HG02943 (cell line): ENCODE results near the gene PPFIA2.

ENCODE experiments used
- ATAC-seq: cut with Tn5 transposase; IDR thresholded peaks from one replicate; pipeline ENCODE4 v1.9.1; 2021; ENCODE audit warnings: mild to moderate bottlenecking, low read depth, moderate library complexity; ENCODE audit not compliant: unreplicated experiment

Gene PPFIA2

DNA sequence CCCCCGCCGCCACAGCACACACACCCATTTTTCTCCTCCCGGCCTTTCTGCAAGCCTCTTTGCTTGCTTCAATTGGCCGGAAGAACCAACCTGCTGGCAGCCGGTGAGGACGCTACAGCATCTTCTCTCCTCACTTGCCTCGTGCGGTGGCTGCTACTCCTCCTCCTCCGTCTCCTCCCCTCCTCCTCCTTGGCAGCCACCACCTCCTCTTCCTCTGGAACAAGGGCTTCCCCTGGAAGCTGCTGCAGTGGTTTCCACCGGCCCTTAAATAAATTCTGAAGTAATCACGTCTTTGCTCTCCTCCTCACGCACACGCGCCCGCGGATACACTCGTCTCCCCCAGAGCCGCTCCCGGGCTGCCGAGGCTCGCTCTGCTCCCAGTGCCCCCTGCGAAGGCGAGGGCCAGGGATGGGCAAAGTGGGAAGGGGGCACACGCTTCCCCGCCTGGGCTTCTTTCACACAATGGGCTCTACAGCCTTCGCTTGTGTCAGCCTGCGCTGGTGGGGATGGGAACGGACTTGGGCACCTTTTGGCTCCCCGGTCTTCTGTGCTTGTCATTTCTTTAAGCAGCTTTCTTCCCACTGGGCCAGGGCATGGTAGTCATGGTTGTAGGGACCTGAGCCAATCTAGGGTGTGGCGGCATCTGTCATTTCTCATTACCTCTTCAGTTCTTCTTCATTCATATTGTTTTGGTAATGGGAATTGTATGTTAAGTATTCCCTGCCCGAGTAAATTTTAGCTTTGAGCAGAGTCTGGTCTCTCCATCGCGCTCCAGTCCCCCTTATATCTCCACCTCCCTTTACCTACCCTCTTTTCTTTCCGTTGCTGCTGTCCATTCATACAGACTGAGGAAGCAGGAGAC is at the start of gene PPFIA2:
TSS of gene PPFIA2 (minus strand) at position 161 of the 862 bp plus-strand sequence.
- no peak for ATAC-seq

DNA sequence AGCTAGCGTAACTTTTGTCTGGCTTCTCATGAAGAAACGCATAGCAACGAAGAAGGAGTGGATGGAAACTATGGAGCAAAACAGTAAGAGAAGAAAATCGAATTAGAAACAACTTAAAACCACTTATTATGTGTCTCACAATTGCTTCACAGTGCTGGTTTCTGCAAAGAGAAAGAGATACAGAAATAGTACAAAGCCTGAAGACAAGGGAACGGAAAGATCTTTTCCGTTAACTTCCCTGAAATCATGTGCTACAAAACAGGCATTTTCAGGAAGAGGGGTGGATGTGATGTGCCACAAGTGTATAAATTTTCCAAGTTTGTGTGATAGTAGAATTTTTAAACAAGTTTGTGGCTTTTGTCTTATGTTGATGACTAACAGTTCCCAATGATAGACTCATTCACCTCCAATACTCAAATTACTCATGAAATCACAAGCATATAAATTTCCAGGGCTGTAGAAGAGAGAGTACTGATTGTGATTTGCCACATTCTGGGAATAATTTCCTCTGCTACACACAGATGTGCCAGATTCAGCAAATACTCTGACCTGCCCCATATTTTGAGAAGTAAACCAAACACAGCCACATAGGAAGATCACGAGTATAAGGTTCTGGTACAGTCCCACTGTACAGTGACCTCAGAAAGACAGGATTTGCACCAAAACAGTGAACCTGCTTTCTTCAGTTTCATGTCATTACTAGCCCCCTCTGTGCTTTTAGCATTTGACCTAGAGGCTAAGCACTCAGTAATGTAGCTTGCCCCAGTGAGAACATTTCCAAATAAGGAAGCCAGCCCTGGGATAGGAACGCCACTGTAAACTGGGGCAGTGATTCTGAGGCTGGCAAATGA is 41.4 kb upstream of the PPFIA2 start:
- no peak for ATAC-seq

GRCh38 chr12:81798294-81798693 is 39.1 kb upstream of the PPFIA2 start:
- no peak for ATAC-seq

DNA sequence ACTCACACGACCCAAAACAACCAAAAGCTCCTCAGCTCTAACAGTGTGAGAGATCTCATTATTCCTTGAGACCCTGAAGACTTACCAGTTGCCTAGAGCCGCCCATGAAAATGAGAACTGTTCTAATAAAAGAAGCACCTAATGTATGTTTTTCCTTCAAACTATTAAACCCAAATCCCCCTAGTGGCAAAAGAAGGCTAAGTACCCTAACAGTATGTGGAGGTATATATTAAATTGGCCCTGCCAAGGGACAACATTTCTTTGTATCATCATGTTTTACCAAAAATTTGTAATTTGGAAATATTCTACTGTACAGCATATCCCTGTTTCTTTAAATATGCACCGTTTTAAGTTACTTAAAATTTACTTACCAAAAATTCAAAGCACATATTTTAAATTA is 38.0 kb upstream of the PPFIA2 start:
- ATAC-seq = no peak

DNA sequence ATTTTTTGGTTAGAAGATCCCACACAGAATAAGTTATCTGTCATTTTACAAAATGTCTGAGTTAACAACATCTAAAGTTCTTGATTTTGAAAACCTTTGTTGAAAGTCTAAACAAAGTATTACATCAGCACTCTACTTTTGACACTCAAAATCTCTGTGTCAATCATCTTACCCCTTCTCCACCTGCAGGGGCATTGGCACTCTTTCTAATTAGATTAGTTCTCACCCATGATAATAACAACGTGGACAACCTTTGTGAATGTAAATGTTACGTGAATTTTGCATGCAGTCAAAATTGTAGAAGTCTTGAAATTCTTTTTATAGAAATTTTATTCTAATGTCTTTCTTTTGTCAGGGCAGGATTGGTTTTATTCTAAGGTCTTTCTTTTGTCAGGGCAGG is 33.5 kb upstream of the PPFIA2 start:
- no peak for ATAC-seq

- ATAC-seq = no peak
These were observed 20.1 kb upstream of the PPFIA2 start for GRCh38 chr12:81779216-81779615.

- ATAC-seq = no peak
These were observed 19.6 kb upstream of the PPFIA2 start for GRCh38 chr12:81778719-81779118.

DNA sequence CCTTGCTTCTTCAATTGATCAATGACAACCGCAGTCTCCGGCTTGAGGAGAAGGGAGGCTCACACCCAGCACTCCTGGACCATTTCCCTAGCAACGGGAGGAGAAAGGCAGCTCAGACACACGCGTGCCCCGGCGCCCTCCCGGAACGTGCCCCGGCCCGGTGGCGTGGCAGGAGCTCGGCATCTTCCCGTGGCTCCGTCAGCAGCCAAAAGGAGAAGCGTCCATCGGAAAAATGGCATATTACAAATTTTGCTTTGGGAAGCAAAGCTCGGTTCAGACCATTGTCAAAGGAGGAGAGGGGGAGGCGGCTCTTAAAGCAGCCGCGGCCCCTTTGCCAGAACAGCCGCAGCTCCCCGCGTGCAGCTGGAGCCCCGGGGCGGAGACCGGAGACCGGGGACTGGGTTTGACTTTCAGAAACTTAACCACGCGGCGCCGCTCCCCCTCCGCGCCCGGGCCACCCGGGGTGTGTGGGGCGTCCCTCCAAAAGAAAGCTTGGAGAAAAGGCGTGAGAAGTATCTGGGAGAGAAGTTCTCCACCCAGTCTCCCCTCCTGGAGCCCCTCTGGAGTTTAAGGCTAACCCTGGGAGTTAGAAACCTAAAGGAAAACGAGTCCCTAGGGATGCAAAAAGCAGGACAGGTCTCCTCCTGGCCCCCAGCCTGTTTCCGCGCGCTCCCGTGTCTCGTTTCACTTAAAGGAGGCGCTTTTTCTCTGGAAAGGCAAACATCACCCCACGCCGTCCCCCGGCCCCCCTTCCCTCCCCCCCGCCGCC is 545 bp downstream of the PPFIA2 start:
- ATAC-seq = no peak

DNA sequence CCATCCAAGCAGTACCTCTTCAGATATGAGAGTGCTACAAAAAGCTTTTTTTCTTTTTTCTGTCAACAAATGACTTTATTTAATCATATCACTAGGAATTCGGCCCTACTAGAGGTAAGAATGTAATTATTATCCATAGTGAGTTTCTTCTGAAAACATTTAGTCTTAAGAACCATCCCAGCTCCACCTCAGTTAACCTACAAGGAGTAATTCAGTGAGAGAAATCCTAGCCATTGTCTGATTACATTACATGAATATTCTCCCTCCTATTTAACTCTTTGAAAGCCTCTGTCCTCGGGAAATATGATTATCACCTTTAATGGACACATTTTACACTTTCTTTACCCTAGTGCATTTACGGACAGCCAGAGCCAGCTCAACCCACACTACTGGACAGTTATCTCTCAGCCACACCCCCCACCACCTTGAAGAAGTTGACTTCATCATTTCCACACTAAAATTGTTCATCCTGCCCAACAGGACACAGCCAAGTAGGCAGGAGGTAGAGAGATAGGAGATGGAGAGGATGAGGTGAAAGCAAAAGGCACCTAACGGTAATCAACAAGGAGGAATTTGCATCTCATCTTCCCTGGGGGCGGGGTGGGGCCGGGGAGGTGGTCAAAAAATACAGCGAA is 1.3 kb downstream of the PPFIA2 start:
- no peak for ATAC-seq

DNA sequence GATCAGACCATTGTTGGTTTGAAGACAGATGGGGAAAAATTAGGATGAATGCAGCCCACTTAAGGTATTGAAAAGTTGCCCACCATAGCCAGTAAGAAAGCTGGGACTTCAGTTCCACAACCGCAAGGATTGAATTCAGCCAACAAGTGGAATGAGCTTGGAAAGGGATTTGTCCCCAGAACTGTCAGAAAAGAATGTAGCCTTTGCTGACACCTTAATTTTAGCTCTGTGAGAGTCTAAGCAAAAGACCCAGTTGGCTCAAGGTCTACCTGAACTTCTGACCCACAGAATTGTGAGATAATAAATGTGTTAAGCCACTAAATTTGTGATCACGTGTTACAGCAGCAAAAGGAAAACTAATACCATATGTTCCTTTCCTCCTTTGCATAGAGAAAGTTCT is 29.4 kb downstream of the PPFIA2 start:
- ATAC-seq = no peak

DNA sequence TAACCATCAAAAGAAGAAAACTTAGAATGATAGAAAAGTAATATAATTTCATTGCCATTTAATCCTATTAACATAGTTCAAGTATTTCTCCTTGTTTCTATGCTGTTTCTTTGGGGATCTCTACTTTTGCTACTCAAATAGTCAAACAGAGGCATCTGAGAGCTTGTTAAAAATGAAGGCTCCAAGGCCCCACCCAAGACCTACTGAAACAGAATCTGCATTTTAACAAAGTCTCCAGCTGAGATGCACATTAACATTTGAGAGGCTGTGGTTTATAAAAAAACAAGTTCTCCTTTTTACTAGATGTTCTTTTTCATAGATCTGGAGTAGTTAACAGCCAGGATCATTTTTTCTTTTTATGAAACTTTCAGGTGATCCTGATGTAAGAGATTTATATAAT is 31.8 kb downstream of the PPFIA2 start:
- no peak for ATAC-seq

DNA sequence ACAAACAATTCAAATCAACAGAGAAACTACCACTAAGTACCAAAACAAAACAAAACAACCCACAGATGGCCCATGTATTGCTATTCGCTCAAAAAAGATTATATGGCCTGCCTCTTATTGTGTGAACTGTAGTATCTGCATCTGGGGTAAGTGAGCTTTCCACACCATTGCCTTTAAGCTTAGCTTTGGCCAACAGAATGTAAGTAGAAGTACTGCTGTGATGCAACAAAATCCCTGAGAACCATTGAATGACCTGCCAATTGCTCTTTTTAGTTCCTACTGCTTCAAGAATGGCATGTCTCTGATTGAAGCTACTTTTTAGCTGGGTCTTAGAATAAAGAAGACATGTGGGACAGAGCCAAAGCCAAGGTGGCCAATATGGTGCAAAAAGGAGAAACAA is 32.5 kb downstream of the PPFIA2 start:
- ATAC-seq = no peak

GRCh38 chr12:81723361-81723760 is 35.8 kb downstream of the PPFIA2 start:
- no peak for ATAC-seq

- no peak for ATAC-seq
These were observed 37.1 kb downstream of the PPFIA2 start for GRCh38 chr12:81722004-81722403.

GRCh38 chr12:81718616-81719015 is 40.5 kb downstream of the PPFIA2 start:
- ATAC-seq = no peak

- no peak for ATAC-seq
These were observed 46.6 kb downstream of the PPFIA2 start for GRCh38 chr12:81712536-81712935.

- no peak for ATAC-seq
These were observed 53.6 kb downstream of the PPFIA2 start for GRCh38 chr12:81705586-81705985.

- ATAC-seq = no peak
These were observed 59.6 kb downstream of the PPFIA2 start for GRCh38 chr12:81699551-81699950.

- ATAC-seq = no peak
These were observed 67.1 kb downstream of the PPFIA2 start for GRCh38 chr12:81692008-81692407.

DNA sequence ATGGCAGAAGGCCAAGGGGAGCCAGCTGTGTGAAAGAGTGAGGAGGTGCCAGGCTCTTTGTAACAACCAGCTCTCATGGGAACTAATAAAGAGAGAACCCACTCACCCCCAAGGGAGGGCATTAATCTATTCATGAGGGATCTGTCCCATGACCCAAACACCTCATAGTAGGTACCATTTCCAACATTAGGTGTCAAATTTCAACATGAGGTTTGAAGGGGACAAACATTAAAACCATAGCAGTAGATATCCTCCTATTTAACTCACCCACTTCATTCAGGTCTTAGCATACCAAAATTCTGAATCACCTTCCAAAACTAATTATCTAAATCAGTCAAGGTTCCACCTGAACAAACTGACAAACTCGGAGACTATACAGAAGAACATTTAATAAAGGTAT is 75.3 kb downstream of the PPFIA2 start:
- ATAC-seq = no peak
